GM23338 (cell line): Measurements from ENCODE around the gene ICAM5. TPM values are rescaled to one million over a fixed set of nuclear protein-coding genes. Genes with fewer than 3 reads are reported as not detected.

Source experiments
- ATAC-seq: fragments of 200-7000 bp; cut with Tn5 transposase; 3 replicates; pipeline ENCODE4 v1.9.1; 2020
- DNase-seq: peaks from one replicate; pipeline ENCODE4 v3.0.0-alpha.2; 2015; ENCODE audit warnings: low spot score
- H2AFZ ChIP-seq: fragments of 200-600 bp; sonication (generic); 2 replicates; pipeline ENCODE4 v1.8.0; 2016; ENCODE audit warnings: antibody characterized with exemption, mild to moderate bottlenecking, moderate library complexity
- H3F3A ChIP-seq: fragments of 200-600 bp; sonication (generic); replicated peaks from 2 replicates; pipeline ENCODE4 v1.8.0; 2017; ENCODE audit warnings: antibody characterized with exemption, mixed run types, low read depth
- H3K27ac ChIP-seq: fragments of 200-600 bp; sonication (generic); 2 replicates; pipeline ENCODE4 v1.6.1; 2016; ENCODE audit warnings: low read depth
- H3K27me3 ChIP-seq: fragments of 200-600 bp; sonication (generic); 2 replicates; pipeline ENCODE4 v1.8.0; 2016; ENCODE audit warnings: mild to moderate bottlenecking, mixed run types, moderate library complexity; ENCODE audit not compliant: insufficient read depth
- H3K36me3 ChIP-seq: fragments of 200-600 bp; sonication (generic); 2 replicates; pipeline ENCODE4 v1.8.0; 2016; ENCODE audit warnings: mild to moderate bottlenecking; ENCODE audit not compliant: insufficient read depth
- H3K4me1 ChIP-seq: fragments of 200-600 bp; sonication (generic); 2 replicates; pipeline ENCODE4 v1.8.0; 2016; ENCODE audit warnings: mild to moderate bottlenecking, moderate library complexity; ENCODE audit not compliant: insufficient read depth
- H3K4me2 ChIP-seq: fragments of 200-600 bp; sonication (generic); 2 replicates; pipeline ENCODE4 v1.7.1; 2017; ENCODE audit warnings: mixed run types
- H3K4me3 ChIP-seq: fragments of 200-600 bp; sonication (generic); 2 replicates; pipeline ENCODE4 v1.6.1; 2016; ENCODE audit warnings: mixed run types
- H3K79me2 ChIP-seq: fragments of 200-600 bp; sonication (generic); replicated peaks from 2 replicates; pipeline ENCODE4 v1.8.0; 2017; ENCODE audit warnings: mild to moderate bottlenecking; ENCODE audit not compliant: insufficient read depth
- H3K9me2 ChIP-seq: fragments of 200-600 bp; sonication (generic); 2 replicates; pipeline ENCODE4 v1.8.0; 2017; ENCODE audit not compliant: insufficient read depth
- H4K20me1 ChIP-seq: fragments of 200-600 bp; sonication (generic); replicated peaks from 2 replicates; pipeline ENCODE4 v1.8.0; 2017; ENCODE audit warnings: mild to moderate bottlenecking; ENCODE audit not compliant: insufficient read depth
- H3K27ac Mint-ChIP-seq: 2 replicates; pipeline ENCODE4 v1.8.0; 2020; ENCODE audit warnings: inconsistent platforms, mild to moderate bottlenecking, moderate library complexity, mixed read lengths
- H3K27me3 Mint-ChIP-seq: 3 replicates; pipeline ENCODE4 v1.8.0; 2022; ENCODE audit warnings: low read depth, mild to moderate bottlenecking, moderate library complexity, mixed read lengths, inconsistent platforms; ENCODE audit not compliant: insufficient read depth, poor library complexity
- H3K36me3 Mint-ChIP-seq: 3 replicates; pipeline ENCODE4 v1.8.0; 2021; ENCODE audit warnings: low read depth, mild to moderate bottlenecking, inconsistent platforms, moderate library complexity, mixed read lengths
- H3K4me1 Mint-ChIP-seq: 3 replicates; pipeline ENCODE4 v1.8.0; 2020; ENCODE audit warnings: mild to moderate bottlenecking, inconsistent platforms, mixed read lengths
- H3K4me3 Mint-ChIP-seq: 3 replicates; pipeline ENCODE4 v1.8.0; 2021; ENCODE audit warnings: moderate library complexity, mild to moderate bottlenecking, inconsistent platforms, mixed read lengths
- H3K9me3 Mint-ChIP-seq: 3 replicates; pipeline ENCODE4 v1.8.0; 2020; ENCODE audit warnings: moderate library complexity, mild to moderate bottlenecking, inconsistent platforms, mixed read lengths
- CREB1 ChIP-seq: fragments of 250-450 bp; sonication (Bioruptor Pico); IDR thresholded peaks from 2 replicates; pipeline ENCODE4 v1.5.0; 2020; ENCODE audit warnings: low read depth, mild to moderate bottlenecking, moderate library complexity
- EZH2 ChIP-seq: fragments of 200-600 bp; sonication (generic); IDR thresholded peaks from one replicate; pipeline ENCODE4 v1.8.0; 2017; ENCODE audit warnings: antibody characterized with exemption, mild to moderate bottlenecking, low read depth; ENCODE audit not compliant: unreplicated experiment
- EZH2phosphoT487 ChIP-seq: fragments of 200-600 bp; sonication (generic); IDR thresholded peaks from one replicate; pipeline ENCODE4 v1.8.1; 2018; ENCODE audit warnings: antibody characterized with exemption; ENCODE audit not compliant: unreplicated experiment
- JUNB ChIP-seq: IDR thresholded peaks from one replicate; pipeline ENCODE4 v1.6.1; 2016; ENCODE audit warnings: antibody characterized with exemption; ENCODE audit not compliant: unreplicated experiment
- NANOG ChIP-seq: IDR thresholded peaks from 2 replicates; pipeline ENCODE4 v1.6.1; 2016; ENCODE audit warnings: antibody characterized with exemption, borderline replicate concordance
- POLR2AphosphoS5 ChIP-seq: IDR thresholded peaks from 2 replicates; pipeline ENCODE4 v1.6.1; 2016; ENCODE audit warnings: antibody characterized with exemption, low read depth
- STAT1 ChIP-seq: IDR thresholded peaks from one replicate; pipeline ENCODE4 v1.6.1; 2016; ENCODE audit warnings: antibody characterized with exemption; ENCODE audit not compliant: unreplicated experiment
- ZNF114 ChIP-seq: fragments of 250-450 bp; sonication (Bioruptor Pico); IDR thresholded peaks from 2 replicates; pipeline ENCODE4 v1.5.0; 2020; ENCODE audit warnings: mild to moderate bottlenecking, moderate library complexity
- ZNF331 ChIP-seq: fragments of 250-450 bp; sonication (Bioruptor Pico); IDR thresholded peaks from 2 replicates; pipeline ENCODE4 v1.5.0; 2020; ENCODE audit warnings: low read depth, mild to moderate bottlenecking, moderate library complexity
- polyA plus RNA-seq: library from polyadenylated mRNA; unstranded; fragments of >200 nt; fragmentation: Nextera tagmentation; extraction: Ambion mirVana; gene quantifications from 2 replicates; pipeline ENCODE4 v1.2.1, GENCODE V29; 2016
- total RNA-seq: library from RNA; depleted of rRNA; stranded (reverse); fragments of >200 nt; shearing (Covaris generic); gene quantifications from 2 replicates; pipeline ENCODE4 v1.2.3, GENCODE V29; 2014
- TF ChIP-seq, protein P1 (sequence below): IDR thresholded peaks from 2 replicates; pipeline ENCODE4 v1.6.1; 2016; ENCODE audit warnings: antibody characterized with exemption
- TF ChIP-seq, protein P2 (sequence below), 2 experiments: fragments of 200-600 bp in 1 of 2; sonication (generic) in 1 of 2; conservative IDR thresholded peaks; 2 replicates each; pipeline versions ENCODE4 v1.5.1 to v1.6.1; 2016 to 2017; ENCODE audit warnings: antibody characterized with exemption in 2 of 2, low read depth in 2 of 2, mild to moderate bottlenecking in 2 of 2, moderate library complexity in 1 of 2
- TF ChIP-seq, protein P3 (sequence below): fragments of 250-450 bp; sonication (Bioruptor Pico); IDR thresholded peaks from 2 replicates; pipeline ENCODE4 v1.5.0; 2020; ENCODE audit warnings: mild to moderate bottlenecking, moderate library complexity

ICAM5 gene
- total and polyA plus RNA-seq, 2 experiments from 2014 or later = 0.47 to 4.6 TPM

DNA sequence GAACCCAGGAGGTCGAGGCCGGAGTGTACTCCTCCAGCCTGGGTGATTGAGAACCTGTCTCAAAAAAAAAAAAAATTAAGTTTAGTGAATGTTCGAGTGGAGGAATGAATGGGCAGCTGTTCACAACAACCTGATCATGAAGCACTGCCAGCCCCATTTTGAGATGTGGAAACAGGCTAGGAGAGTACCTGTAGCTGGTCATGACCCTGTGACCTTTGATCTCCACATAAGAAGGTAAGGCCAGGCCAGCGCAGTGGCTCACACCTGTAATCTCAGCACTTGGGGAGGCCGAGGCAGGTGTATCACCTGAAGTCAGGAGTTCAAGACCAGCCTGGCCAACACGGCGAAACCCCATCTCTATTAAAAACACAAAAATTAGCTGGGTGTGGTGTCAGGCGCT is 36.0 kb downstream of the ICAM5 start (continued):
- TF ChIP-seq JUNB (no peak), POLR2AphosphoS5 (no peak), NANOG (no peak), CREB1 (CRISPR knock-in tag) (no peak)
- TF ChIP-seq, protein P1, sequence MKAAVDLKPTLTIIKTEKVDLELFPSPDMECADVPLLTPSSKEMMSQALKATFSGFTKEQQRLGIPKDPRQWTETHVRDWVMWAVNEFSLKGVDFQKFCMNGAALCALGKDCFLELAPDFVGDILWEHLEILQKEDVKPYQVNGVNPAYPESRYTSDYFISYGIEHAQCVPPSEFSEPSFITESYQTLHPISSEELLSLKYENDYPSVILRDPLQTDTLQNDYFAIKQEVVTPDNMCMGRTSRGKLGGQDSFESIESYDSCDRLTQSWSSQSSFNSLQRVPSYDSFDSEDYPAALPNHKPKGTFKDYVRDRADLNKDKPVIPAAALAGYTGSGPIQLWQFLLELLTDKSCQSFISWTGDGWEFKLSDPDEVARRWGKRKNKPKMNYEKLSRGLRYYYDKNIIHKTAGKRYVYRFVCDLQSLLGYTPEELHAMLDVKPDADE = no peak

DNA sequence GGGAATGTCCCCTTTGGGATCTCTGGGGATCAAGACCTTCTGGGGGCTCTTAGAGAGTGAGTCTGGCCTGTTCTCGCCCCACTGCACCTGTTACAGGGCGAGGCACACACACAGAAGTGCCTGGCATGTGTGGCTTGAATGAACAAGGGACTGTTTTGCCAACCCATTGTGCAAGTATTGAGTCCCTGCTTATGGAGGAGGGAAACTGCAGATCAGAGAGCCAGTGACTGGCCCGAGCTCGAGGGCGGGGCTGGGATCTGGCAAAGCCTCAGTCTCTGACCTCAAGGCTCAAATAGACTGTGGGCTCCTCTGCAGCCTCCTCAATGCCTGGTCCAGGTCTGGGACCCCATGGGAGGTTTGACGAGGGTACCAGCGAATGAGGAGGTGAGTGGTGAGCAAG is 38.0 kb downstream of the ICAM5 start:
- no peak overlapping the region for H3K4me2 ChIP-seq
- no peaks in the 10 kb centered on the region for H3K9me3 Mint-ChIP-seq
- H3K9me2 ChIP-seq = no peaks in the 10 kb centered on the region
- TF ChIP-seq, protein P1 = no peak
- TF ChIP-seq STAT1 (no peak), ZNF331 (CRISPR knock-in tag) (no peak), JUNB (no peak), NANOG (no peak), CREB1 (CRISPR knock-in tag) (no peak), ZNF114 (no peak), EZH2 (no peak), EZH2phosphoT487 (no peak), POLR2AphosphoS5 (no peak)
- TF ChIP-seq, protein P2, sequence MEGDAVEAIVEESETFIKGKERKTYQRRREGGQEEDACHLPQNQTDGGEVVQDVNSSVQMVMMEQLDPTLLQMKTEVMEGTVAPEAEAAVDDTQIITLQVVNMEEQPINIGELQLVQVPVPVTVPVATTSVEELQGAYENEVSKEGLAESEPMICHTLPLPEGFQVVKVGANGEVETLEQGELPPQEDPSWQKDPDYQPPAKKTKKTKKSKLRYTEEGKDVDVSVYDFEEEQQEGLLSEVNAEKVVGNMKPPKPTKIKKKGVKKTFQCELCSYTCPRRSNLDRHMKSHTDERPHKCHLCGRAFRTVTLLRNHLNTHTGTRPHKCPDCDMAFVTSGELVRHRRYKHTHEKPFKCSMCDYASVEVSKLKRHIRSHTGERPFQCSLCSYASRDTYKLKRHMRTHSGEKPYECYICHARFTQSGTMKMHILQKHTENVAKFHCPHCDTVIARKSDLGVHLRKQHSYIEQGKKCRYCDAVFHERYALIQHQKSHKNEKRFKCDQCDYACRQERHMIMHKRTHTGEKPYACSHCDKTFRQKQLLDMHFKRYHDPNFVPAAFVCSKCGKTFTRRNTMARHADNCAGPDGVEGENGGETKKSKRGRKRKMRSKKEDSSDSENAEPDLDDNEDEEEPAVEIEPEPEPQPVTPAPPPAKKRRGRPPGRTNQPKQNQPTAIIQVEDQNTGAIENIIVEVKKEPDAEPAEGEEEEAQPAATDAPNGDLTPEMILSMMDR (conservative IDR thresholded peaks at IDR 0.05; ENCODE audit: low read depth in 2 of 2) = no peak
- TF ChIP-seq, protein P3, sequence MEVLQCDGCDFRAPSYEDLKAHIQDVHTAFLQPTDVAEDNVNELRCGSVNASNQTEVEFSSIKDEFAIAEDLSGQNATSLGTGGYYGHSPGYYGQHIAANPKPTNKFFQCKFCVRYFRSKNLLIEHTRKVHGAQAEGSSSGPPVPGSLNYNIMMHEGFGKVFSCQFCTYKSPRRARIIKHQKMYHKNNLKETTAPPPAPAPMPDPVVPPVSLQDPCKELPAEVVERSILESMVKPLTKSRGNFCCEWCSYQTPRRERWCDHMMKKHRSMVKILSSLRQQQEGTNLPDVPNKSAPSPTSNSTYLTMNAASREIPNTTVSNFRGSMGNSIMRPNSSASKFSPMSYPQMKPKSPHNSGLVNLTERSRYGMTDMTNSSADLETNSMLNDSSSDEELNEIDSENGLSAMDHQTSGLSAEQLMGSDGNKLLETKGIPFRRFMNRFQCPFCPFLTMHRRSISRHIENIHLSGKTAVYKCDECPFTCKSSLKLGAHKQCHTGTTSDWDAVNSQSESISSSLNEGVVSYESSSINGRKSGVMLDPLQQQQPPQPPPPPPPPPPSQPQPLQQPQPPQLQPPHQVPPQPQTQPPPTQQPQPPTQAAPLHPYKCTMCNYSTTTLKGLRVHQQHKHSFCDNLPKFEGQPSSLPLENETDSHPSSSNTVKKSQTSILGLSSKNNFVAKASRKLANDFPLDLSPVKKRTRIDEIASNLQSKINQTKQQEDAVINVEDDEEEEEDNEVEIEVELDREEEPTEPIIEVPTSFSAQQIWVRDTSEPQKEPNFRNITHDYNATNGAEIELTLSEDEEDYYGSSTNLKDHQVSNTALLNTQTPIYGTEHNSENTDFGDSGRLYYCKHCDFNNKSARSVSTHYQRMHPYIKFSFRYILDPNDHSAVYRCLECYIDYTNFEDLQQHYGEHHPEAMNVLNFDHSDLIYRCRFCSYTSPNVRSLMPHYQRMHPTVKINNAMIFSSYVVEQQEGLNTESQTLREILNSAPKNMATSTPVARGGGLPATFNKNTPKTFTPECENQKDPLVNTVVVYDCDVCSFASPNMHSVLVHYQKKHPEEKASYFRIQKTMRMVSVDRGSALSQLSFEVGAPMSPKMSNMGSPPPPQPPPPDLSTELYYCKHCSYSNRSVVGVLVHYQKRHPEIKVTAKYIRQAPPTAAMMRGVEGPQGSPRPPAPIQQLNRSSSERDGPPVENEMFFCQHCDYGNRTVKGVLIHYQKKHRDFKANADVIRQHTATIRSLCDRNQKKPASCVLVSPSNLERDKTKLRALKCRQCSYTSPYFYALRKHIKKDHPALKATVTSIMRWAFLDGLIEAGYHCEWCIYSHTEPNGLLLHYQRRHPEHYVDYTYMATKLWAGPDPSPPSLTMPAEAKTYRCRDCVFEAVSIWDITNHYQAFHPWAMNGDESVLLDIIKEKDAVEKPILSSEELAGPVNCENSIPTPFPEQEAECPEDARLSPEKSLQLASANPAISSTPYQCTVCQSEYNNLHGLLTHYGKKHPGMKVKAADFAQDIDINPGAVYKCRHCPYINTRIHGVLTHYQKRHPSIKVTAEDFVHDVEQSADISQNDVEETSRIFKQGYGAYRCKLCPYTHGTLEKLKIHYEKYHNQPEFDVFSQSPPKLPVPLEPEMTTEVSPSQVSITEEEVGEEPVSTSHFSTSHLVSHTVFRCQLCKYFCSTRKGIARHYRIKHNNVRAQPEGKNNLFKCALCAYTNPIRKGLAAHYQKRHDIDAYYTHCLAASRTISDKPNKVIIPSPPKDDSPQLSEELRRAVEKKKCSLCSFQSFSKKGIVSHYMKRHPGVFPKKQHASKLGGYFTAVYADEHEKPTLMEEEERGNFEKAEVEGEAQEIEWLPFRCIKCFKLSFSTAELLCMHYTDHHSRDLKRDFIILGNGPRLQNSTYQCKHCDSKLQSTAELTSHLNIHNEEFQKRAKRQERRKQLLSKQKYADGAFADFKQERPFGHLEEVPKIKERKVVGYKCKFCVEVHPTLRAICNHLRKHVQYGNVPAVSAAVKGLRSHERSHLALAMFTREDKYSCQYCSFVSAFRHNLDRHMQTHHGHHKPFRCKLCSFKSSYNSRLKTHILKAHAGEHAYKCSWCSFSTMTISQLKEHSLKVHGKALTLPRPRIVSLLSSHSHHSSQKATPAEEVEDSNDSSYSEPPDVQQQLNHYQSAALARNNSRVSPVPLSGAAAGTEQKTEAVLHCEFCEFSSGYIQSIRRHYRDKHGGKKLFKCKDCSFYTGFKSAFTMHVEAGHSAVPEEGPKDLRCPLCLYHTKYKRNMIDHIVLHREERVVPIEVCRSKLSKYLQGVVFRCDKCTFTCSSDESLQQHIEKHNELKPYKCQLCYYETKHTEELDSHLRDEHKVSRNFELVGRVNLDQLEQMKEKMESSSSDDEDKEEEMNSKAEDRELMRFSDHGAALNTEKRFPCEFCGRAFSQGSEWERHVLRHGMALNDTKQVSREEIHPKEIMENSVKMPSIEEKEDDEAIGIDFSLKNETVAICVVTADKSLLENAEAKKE (CRISPR knock-in tag) = no peak
- no peaks in the 10 kb centered on the region for H3K27me3 ChIP-seq
- H3K27ac Mint-ChIP-seq = no peak overlapping the region
- peaks cover 6% of the 10 kb centered on the region for H3K4me1 Mint-ChIP-seq
- no peak overlapping the region for H3K4me3 Mint-ChIP-seq
- peaks cover 27% of the 10 kb centered on the region for H4K20me1 ChIP-seq
- peaks cover 19% of the 10 kb centered on the region; the same call in 1 of the 2 replicates for H3K36me3 ChIP-seq
- no peak overlapping the region for H3K4me3 ChIP-seq
- peaks cover 66% of the 10 kb centered on the region for H3K36me3 Mint-ChIP-seq
- no peak overlapping the region for H2AFZ ChIP-seq
- H3F3A ChIP-seq = no peaks in the 10 kb centered on the region; the same call in 1 of the 2 replicates
- no peak overlapping the region for H3K27ac ChIP-seq
- no peak for ATAC-seq
- peaks cover 3% of the 10 kb centered on the region for H3K27me3 Mint-ChIP-seq
- 0 out of 2 replicates have a peak, but pooled peaks cover 9% of the 10 kb centered on the region for H3K4me1 ChIP-seq
- H3K79me2 ChIP-seq = peaks cover 28% of the 10 kb centered on the region
- DNase-seq = no peak
